A549 treated with AZD9567 at 1 μM for 4 hours (cell line): ENCODE measurements around the gene MBD3L2B. TPM values are rescaled to one million over a fixed set of nuclear protein-coding genes. Genes with fewer than 3 reads are reported as not detected.

Experiments used
- total RNA-seq: library from RNA; stranded (reverse); fragments of 200-300 nt; extraction: Qiagen RNA extraction; gene quantifications from 5 replicates; pipeline ENCODE4 v1.2.3, GENCODE V29; 2022; ENCODE audit not compliant: insufficient read depth

Gene MBD3L2B
- total RNA-seq: not detected in 5 replicates

DNA sequence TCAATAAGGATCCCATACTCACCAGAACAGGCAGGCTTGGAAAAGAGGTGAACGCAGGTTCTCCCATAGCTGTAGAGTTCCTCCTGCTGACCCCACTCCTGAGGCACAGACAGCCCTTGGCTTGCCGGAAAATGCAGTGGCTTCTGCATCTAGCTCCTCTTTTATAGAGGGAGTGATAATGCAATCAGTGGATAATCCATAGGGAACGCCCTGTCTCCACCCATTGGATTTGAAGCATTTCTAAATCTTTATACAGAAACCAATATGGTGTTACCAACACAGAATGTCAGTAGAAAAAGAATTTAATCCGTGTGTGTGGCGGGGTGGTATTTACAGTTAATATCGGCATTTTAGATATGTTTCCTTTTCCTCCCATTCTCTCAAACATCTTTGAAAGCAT is at the start of gene MBD3L2B:
TSS of gene MBD3L2B (minus strand) at position 101 of the 400 bp plus-strand sequence. CDS start at position 67, 34 bp downstream.

DNA sequence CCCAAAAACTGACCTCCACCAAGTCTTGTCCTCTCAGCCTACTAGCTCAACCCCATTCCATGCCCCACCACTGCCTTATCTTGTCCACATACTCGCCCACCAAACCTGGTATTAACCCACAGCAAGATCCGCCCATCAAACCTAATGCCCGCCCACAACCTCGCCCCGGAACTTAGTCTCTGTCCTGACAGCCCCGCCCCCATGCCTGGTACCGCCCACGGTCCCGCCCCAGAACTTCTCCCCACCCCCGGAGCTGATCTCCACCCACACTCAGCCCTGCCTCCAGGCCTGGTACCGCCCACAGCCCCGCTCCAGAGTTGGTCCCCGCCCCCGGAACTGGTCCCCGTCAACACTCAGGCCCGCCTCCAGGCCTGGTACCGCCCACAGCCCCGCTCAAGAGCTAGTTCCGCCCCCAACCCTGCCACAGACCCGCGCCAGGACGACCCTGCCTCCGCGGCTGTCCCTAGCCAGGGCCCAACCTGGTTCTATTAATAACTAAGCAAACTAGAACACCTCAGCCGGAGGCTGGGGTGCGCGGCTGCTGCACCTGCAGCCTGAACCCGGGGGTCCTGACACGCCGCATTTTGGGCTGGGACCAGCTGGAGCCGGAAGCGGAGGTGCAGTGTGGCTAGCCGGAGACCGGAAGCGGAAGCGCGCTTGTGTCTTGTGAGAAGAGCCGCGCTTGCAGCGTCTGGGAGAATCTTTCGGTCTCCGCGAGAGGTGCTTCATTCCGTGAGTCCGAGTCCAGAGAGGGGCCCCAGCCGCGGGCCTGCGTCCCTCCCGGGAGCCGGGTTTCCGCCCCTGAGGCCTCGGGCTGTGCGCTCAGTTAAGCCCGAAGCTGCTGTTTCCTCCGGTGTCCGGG is 48.0 kb upstream of the MBD3L2B start, which contains the start of gene ZNF557:
TSS of gene ZNF557 (plus strand) at position 662 of the 862 bp plus-strand sequence. CDS start 5,372 bp downstream, outside the sequence.

DNA sequence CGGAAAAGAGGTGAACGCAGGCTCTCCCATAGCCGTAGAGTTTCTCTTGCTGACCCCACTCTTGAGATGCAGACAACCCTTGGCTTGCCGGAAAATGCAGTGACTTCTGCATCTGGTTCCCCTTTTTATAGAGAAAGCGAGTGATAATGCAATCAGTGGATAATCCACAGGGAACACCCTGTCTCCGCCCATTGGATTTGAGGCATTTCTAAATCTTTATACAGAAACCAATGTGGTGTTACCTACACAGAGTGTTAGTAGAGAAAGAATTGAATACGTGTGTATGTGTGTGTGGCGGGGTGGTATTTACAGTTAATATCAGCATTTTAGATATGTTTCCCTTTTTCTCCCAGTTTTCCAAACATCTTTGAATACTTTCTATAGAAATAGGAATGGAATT is 37.3 kb upstream of the MBD3L2B start, which contains the start of gene MBD3L3:
TSS of gene MBD3L3 (minus strand) at position 101 of the 400 bp plus-strand sequence. CDS start at position 30, 71 bp downstream.

DNA sequence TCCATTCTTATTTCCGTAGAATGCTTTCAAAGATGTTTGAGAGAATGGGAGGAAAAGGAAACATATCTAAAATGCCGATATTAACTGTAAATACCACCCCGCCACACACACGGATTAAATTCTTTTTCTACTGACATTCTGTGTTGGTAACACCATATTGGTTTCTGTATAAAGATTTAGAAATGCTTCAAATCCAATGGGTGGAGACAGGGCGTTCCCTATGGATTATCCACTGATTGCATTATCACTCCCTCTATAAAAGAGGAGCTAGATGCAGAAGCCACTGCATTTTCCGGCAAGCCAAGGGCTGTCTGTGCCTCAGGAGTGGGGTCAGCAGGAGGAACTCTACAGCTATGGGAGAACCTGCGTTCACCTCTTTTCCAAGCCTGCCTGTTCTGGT is 27.8 kb upstream of the MBD3L2B start, which contains the start of gene MBD3L2:
TSS of gene MBD3L2 (plus strand) at position 301 of the 400 bp plus-strand sequence. CDS start at position 354, 53 bp downstream.

DNA sequence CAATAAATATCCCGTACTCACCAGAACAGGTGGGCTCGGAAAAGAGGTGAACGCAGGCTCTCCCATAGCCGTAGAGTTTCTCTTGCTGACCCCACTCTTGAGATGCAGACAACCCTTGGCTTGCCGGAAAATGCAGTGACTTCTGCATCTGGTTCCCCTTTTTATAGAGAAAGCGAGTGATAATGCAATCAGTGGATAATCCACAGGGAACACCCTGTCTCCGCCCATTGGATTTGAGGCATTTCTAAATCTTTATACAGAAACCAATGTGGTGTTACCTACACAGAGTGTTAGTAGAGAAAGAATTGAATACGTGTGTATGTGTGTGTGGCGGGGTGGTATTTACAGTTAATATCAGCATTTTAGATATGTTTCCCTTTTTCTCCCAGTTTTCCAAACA is 18.8 kb upstream of the MBD3L2B start, which contains the start of gene MBD3L4:
TSS of gene MBD3L4 (minus strand) at position 101 of the 400 bp plus-strand sequence. CDS start at position 66, 35 bp downstream.

DNA sequence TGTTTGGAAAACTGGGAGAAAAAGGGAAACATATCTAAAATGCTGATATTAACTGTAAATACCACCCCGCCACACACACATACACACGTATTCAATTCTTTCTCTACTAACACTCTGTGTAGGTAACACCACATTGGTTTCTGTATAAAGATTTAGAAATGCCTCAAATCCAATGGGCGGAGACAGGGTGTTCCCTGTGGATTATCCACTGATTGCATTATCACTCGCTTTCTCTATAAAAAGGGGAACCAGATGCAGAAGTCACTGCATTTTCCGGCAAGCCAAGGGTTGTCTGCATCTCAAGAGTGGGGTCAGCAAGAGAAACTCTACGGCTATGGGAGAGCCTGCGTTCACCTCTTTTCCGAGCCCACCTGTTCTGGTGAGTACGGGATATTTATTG is 9.0 kb upstream of the MBD3L2B start, which contains the start of gene MBD3L5:
TSS of gene MBD3L5 (plus strand) at position 301 of the 400 bp plus-strand sequence. CDS start at position 335, 34 bp downstream.

Other genes with a start within 250 kb of the MBD3L2B start
- gene VAV1, start 248.7 kb downstream of the MBD3L2B start, total RNA-seq: 6.4 to 9.3 TPM (median 7.3 TPM) in 5 replicates
- 3.6 to 5.6 TPM (median 4.8 TPM) in 5 replicates for gene ADGRE1, start 133.9 kb downstream of the MBD3L2B start, total RNA-seq
- not detected in 5 replicates for gene MBD3L5, start 9.1 kb upstream of the MBD3L2B start, total RNA-seq
- gene MBD3L4, start 18.7 kb upstream of the MBD3L2B start, total RNA-seq: not detected in 5 replicates
- gene MBD3L2, start 27.9 kb upstream of the MBD3L2B start, total RNA-seq: not detected in 5 replicates
- not detected in 5 replicates for gene MBD3L3, start 37.2 kb upstream of the MBD3L2B start, total RNA-seq
- gene ZNF557, start 48.3 kb upstream of the MBD3L2B start, total RNA-seq: 1.5 to 3.1 TPM (median 2.8 TPM) in 5 replicates